ENCODE data around the gene CFAP210. TPM values are rescaled to one million over a fixed set of nuclear protein-coding genes. Genes with fewer than 3 reads are reported as not detected.
A peak's percentile ranks its signal among the peaks of the same experiment; 100 is the strongest.

CFAP210 gene
- total RNA-seq (2013; cell fraction: nucleolus; rRNA removed) = not detected in 2 replicates
- total RNA-seq (2014; rRNA removed) = not detected in 2 replicates
- not detected in 2 replicates for total RNA-seq (2014; rRNA removed; fragmentation: Illumina TruSeq; extraction: Trizol)
- not detected in 2 replicates for total RNA-seq (2021)
- polyA plus RNA-seq (2011; ENCODE audit: low read depth) = not detected
- not detected in 2 replicates for polyA plus RNA-seq (2011; rRNA removed)
- not detected in 2 replicates for polyA plus RNA-seq (2011; cell fraction: cytosol; rRNA removed)
- polyA plus RNA-seq (2011; cell fraction: nucleus; rRNA removed) = not detected in 2 replicates
- not detected in 2 replicates for polyA plus RNA-seq (2012)
- polyA plus RNA-seq (2014; fragmentation: Illumina TruSeq; extraction: Trizol) = not detected in 2 replicates
- polyA plus RNA-seq (2014; fragmentation: Nextera tagmentation; extraction: Ambion mirVana) = not detected
- not detected in 2 replicates for polyA plus RNA-seq (2014; rRNA removed)
- not detected for polyA plus RNA-seq (2016; fragmentation: Nextera tagmentation; extraction: Ambion mirVana)
- not detected in 2 replicates for polyA minus RNA-seq (2011; rRNA and poly(A)+ RNA removed)
- not detected in 2 replicates for polyA minus RNA-seq (2011; cell fraction: cytosol; rRNA and poly(A)+ RNA removed)
- polyA minus RNA-seq (2011; cell fraction: nucleus; rRNA and poly(A)+ RNA removed) = not detected in 2 replicates
- percentile 31 among the genes with signal in this experiment for Bru-seq, nascent RNA
- percentile 19 among the genes with signal in this experiment for BruChase-seq, experiment 1, labeled RNA remaining after a 6-hour chase
- percentile 29 among the genes with signal in this experiment for BruChase-seq, experiment 2, labeled RNA remaining after a 2-hour chase
- long read RNA-seq, experiment 1, partial matches to known transcripts = 0 of 1 reads
- long read RNA-seq, experiment 1, other reads (novel, unspliced or antisense) = 1 of 1 reads
- long read RNA-seq, experiment 2, partial matches to known transcripts = 0 of 7 reads
- long read RNA-seq, experiment 2, other reads (novel, unspliced or antisense) = 7 of 7 reads

- Histone ChIP-seq H3K4me1 (ENCODE audit: control insufficient read depth, insufficient read depth, low read length) (no peaks in the 10 kb centered on the region), H4K20me1 (ENCODE audit: control insufficient read depth, insufficient read depth) (no peaks in the 10 kb centered on the region), H3K9ac (ENCODE audit: control insufficient read depth, insufficient read depth, low read length) (peak within 1 kb of the TSS; percentile 76), H2AFZ (ENCODE audit: control insufficient read depth, low read depth, low read length) (peak within 1 kb of the TSS; percentile 98), H3K4me3 (peak within 1 kb of the TSS; percentile 81), H3K27me3 (replicated peaks in 1 of 2; ENCODE audit: control insufficient read depth in 2 of 2, insufficient read depth in 2 of 2, low read length in 1 of 2) (0 out of 4 replicates have a peak, but pooled peaks cover 0 to 5% of the 10 kb centered on the region in 2 experiments), H3K79me2 (ENCODE audit: control insufficient read depth, insufficient read depth, low read length) (no peaks in the 10 kb centered on the region), H3K9me3 (replicated peaks; ENCODE audit: control insufficient read depth, insufficient read depth, low read length) (no peaks in the 10 kb centered on the region; the same call in 1 of the 3 replicates), H3K36me3 (ENCODE audit: control insufficient read depth in 2 of 2, insufficient read depth in 2 of 2, low read length in 1 of 2) (no peaks in the 10 kb centered on the region), H3K4me2 (ENCODE audit: control insufficient read depth, insufficient read depth) (peak within 1 kb of the TSS; percentile 99), H3K27ac (ENCODE audit: control insufficient read depth, insufficient read depth) (peak within 1 kb of the TSS; percentile 74)
- CTCF ChIA-PET = interaction anchor here (0.6 to 2.2 kb wide), 7 partner anchors 17 to 183 kb away, joined by 3 to 7 read pairs (median 5); no protein-coding TSS in a partner anchor
- under 1% methylated on average over 63 of the region's 63 CpGs for WGBS (ENCODE audit: insufficient coverage, insufficient replicate concordance, low lambda C conversion rate, missing lambda C conversion rate)
- in situ Hi-C loops (cut with MboI) (no loop called here), intact Hi-C loops (cut with micrococcal nuclease; ENCODE audit: unreplicated experiment) (loop anchor here (2.0 kb wide), 1 partner anchor 38 kb away; the partner anchor contains the start of gene KLHL23)
- DNase-seq (ENCODE audit: low read depth, low spot score) (peak; percentile 70), ATAC-seq (peak; percentile 99), FAIRE-seq (peak; percentile 99)
- BruUV-seq (replicated peaks) = TSS peak; percentile 72
- SMC1A ChIA-PET (ENCODE audit: uncharacterized antibody, unreplicated experiment) = interaction anchor here (1.0 to 3.6 kb wide), 2 partner anchors 39 to 65 kb away, joined by 3 to 9 read pairs; partner anchors contain the start of gene KLHL23
- RAD21 ChIA-PET (ENCODE audit: unreplicated experiment) = interaction anchor here (0.6 to 1.3 kb wide), 2 partner anchors 41 to 110 kb away, joined by 3 read pairs; no protein-coding TSS in a partner anchor
- POLR2A ChIA-PET = interaction anchor here (0.6 to 1.1 kb wide), 2 partner anchors 110 to 233 kb away, joined by 3 read pairs; partner anchors contain the start of gene PPIG
- TF ChIP-seq NR2F1 (conservative IDR thresholded peaks at IDR 0.05) = peak; percentile 72
- TF ChIP-seq BCL11A (IDR thresholded peaks at IDR 0.05; ENCODE audit: low read depth, low read length) = no peak
- TF ChIP-seq NR2C2 (IDR thresholded peaks at IDR 0.05; ENCODE audit: borderline replicate concordance, control insufficient read depth, insufficient read length, low read depth) = no peak
- peak; percentile 53; the same call in 1 of the 2 replicates for TF ChIP-seq PML (IDR thresholded peaks at IDR 0.05; ENCODE audit: low read length)
- no peak for TF ChIP-seq ZNF384 (IDR thresholded peaks at IDR 0.05; ENCODE audit: borderline replicate concordance, low read depth, low read length)
- no peak for TF ChIP-seq ZSCAN29 (IDR thresholded peaks at IDR 0.05)
- TF ChIP-seq ETV6 (conservative IDR thresholded peaks at IDR 0.05 in 1 of 2, IDR thresholded peaks at IDR 0.05 in 1 of 2; ENCODE audit: borderline replicate concordance in 1 of 2, low read depth in 1 of 2) = no peak
- TF ChIP-seq CREB1 (IDR thresholded peaks at IDR 0.05; ENCODE audit: low read depth) = peak; percentile 92
- no peak for TF ChIP-seq HDAC2 (IDR thresholded peaks at IDR 0.05)
- TF ChIP-seq RCOR1 (conservative IDR thresholded peaks at IDR 0.05; ENCODE audit: low read depth, low read length) = no peak
- TF ChIP-seq FOS (IDR thresholded peaks at IDR 0.05; ENCODE audit: borderline replicate concordance, extremely low read depth, insufficient read length) = no peak
- TF ChIP-seq EP300 (IDR thresholded peaks at IDR 0.05; ENCODE audit: borderline replicate concordance in 1 of 2, control insufficient read depth in 1 of 2, low read depth in 2 of 2, low read length in 2 of 2) = peak in 1 of 2 experiments; percentile 42; a peak in 1 of 4 replicates
- TF ChIP-seq IKZF2 (IDR thresholded peaks at IDR 0.05) = peak in 1 of 2 experiments; percentile 31; a peak in 2 of 4 replicates
- no peak for TF ChIP-seq SUPT20H (IDR thresholded peaks at IDR 0.05; ENCODE audit: borderline replicate concordance, control insufficient read depth, low read depth, low read length)
- no peak for TF ChIP-seq PBX3 (IDR thresholded peaks at IDR 0.05; ENCODE audit: insufficient replicate concordance, low read depth, low read length)
Measured at GRCh38 chr2:169694113-169694893, at the start of gene CFAP210, which contains the start of gene PHOSPHO2. TSS of gene CFAP210 (minus strand) at chr2:169694405. CDS start at chr2:169694327, 78 bp downstream. TSS of gene PHOSPHO2 (plus strand) at chr2:169694469. CDS start at chr2:169700972, 6,503 bp downstream.

All from GM12878 (cell line).